BE2C (cell line): ENCODE measurements around the gene P2RX7.
A peak's percentile ranks its signal among the peaks of the same experiment; 100 is the strongest.
"Not testable (repeated sequence)": the region's sequence is repeated elsewhere in the genome, so short reads cannot be mapped to it uniquely, and the experiment has no call there.

Experiments used
- DNase-seq: peaks from one replicate; pipeline ENCODE4 v3.0.0-alpha.2; 2020
- H3K27me3 ChIP-seq: fragments of 250-450 bp; sonication (Bioruptor Pico); 2 replicates; pipeline ENCODE4 v1.5.1; 2020; ENCODE audit warnings: mild to moderate bottlenecking
- H3K36me3 ChIP-seq: fragments of 250-450 bp; sonication (Bioruptor Pico); 2 replicates; pipeline ENCODE4 v1.5.1; 2020; ENCODE audit warnings: mild to moderate bottlenecking
- H3K4me1 ChIP-seq: fragments of 250-450 bp; sonication (Bioruptor Pico); 2 replicates; pipeline ENCODE4 v1.5.1; 2020
- H3K4me3 ChIP-seq: 2 replicates; pipeline ENCODE4 v1.5.1; 2011; ENCODE audit warnings: low read depth, low read length
- H3K9me3 ChIP-seq: fragments of 250-450 bp; sonication (Bioruptor Pico); 2 replicates; pipeline ENCODE4 v1.5.1; 2020
- CTCF ChIP-seq: IDR thresholded peaks from 2 replicates; pipeline ENCODE4 v1.5.1; 2012; ENCODE audit warnings: mild to moderate bottlenecking, low read depth, low read length

Gene P2RX7

DNA sequence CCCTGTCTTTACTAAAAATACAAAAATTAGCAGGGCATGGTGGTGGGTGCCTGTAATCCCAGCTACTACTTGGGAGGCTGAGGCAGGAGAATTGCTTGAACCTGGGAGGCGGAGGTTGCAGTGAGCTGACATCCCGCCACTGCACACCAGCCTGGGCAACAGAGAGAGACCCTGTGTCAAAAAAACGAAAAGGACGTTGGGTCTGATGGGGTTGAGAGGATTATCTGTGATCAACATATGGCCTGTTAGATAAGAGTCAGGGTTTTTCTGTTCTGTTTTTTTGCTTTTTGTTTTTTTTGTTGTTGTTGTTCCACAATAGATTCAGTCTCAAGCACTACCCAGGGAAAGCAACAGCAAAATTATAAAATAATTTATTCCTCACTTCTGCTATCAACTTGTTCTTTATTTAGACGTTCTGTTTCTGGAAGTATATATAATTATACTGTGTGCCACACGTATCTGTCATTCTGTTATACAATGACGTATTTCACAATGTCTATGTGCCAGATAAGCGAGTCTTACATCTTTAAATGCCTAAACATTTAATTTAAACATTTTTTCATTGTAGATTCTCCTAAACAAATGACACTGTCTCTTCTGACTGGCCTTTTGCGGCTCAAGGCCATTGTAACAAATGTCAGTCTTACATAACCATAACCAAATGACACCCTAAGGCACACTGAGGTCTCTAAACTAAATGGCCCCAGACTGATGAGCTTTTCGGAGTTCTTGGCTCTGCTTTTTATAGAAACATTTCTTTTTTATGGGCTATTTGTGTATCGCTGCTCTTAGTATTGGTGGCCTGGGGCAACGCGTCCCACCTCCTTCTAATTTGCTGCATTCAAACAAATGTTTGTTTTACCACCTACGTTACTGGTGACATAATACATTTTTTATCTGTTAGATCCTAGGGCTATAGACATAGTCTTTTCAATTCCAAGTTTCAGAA is 70.0 kb downstream of the P2RX7 start:
- Histone ChIP-seq H3K4me1 (no peaks in the 10 kb centered on the region), H3K9me3 (no peaks in the 10 kb centered on the region), H3K27me3 (no peaks in the 10 kb centered on the region), H3K4me3 (no peak overlapping the region), H3K36me3 (no peaks in the 10 kb centered on the region)
- no peak for DNase-seq
- TF ChIP-seq CTCF = no peak

DNA sequence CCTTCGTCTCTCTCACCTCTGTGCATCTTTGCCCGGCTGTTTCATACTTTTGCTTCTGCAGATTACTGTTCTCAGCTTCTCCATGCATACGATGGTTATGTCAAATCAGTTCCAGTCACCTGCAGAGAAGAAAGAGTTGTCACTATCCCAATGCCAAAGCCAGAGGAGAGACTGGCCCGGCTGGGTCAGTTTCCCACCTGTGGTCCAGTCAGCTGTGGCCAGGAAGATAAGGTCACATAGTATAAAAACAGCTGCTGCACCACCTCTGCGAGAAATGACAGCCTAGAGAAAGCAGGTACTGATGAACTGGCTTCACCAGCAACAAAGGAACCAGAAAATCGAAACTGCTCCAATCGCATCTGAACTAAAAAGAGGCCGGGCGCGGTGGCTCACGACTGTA is 70.8 kb downstream of the P2RX7 start:
- Histone ChIP-seq H3K4me3 (no peak overlapping the region), H3K36me3 (no peaks in the 10 kb centered on the region), H3K4me1 (no peaks in the 10 kb centered on the region), H3K9me3 (no peaks in the 10 kb centered on the region), H3K27me3 (no peaks in the 10 kb centered on the region)
- no peak for DNase-seq
- no peak for TF ChIP-seq CTCF

DNA sequence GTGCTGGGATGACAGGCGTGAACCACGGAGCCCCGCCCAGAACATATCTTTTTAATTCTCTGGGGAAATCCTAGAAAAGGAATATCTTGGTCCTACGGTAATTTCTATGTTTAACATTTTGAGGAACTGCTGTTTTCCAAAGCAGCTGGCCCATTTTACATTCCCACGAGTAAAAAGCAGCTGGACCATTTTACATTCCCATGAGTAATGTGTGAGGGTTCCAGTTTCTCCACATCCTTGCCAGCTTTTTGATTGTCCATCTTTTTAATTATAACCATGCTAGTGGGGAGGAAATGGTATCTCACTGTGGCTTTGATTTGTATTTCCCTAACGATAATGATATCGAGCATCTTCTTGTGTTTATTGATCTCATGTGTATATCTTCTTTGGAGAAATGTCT is 72.8 kb downstream of the P2RX7 start:
- no peak for DNase-seq
- no peak for TF ChIP-seq CTCF
- no peaks in the 10 kb centered on the region for H3K9me3 ChIP-seq
- no peaks in the 10 kb centered on the region for H3K27me3 ChIP-seq
- no peak overlapping the region for H3K4me3 ChIP-seq
- H3K36me3 ChIP-seq = no peaks in the 10 kb centered on the region
- no peaks in the 10 kb centered on the region for H3K4me1 ChIP-seq

GRCh38 chr12:121208571-121208970 is 75.9 kb downstream of the P2RX7 start:
- not testable (repeated sequence) for H3K4me3 ChIP-seq, H3K4me1 ChIP-seq, DNase-seq, H3K36me3 ChIP-seq, H3K27me3 ChIP-seq, H3K9me3 ChIP-seq

- no peak for TF ChIP-seq CTCF
- Histone ChIP-seq H3K4me3 (no peak overlapping the region; the same call in 1 of the 2 replicates), H3K4me1 (no peaks in the 10 kb centered on the region)
Observed at GRCh38 chr12:121209221-121209620, 76.5 kb downstream of the P2RX7 start.

DNA sequence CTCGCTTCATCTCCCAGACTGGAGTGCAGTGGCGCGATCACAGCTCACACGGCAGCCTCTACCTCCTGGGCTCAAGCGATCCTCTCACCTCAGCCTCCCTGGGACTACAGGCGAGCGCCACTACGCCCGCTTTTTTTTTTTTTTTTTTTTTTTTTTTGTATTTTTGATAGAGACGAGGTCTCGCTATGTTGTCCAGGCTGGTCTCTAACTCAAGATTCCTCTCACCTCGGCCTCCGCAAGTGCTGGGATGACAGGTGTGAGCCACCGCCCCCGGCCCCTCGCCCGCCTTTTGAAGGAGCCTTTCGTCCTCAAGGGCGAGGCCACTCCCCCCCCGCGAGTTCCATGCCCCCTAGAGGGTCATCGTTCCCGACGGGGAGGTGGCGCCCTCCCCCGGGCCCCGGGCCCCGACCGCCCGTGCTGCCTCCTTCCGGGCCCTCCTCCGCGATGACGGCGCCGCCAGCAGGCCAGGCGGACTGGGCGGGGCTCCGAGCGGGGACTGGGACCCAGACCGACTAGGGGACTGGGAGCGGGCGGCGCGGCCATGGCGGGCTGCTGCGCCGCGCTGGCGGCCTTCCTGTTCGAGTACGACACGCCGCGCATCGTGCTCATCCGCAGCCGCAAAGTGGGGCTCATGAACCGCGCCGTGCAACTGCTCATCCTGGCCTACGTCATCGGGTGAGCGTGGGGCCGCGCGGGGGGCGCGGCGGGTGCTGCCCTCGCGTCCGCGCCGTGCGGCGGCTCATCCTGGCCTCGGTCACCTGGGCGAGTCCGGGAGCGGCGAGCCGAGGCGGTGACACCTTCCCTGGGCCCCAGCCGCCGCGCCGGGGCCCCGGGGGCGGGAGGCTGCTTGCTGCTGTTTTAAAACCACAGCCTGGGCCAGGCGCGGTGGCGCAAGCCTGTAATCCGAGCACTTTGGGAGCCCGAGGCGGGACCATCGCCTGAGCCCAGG is 77.2 kb downstream of the P2RX7 start, which contains the start of gene P2RX4:
TSS of gene P2RX4 (plus strand) at position 506 of the 949 bp plus-strand sequence. CDS start at position 542, 36 bp downstream.
- TF ChIP-seq CTCF = peak; percentile 19; the same call in 1 of the 2 replicates
- peak; percentile 93 for DNase-seq
- Histone ChIP-seq H3K4me1 (no peaks in the 10 kb centered on the region), H3K36me3 (no peaks in the 10 kb centered on the region), H3K27me3 (no peaks in the 10 kb centered on the region), H3K9me3 (no peaks in the 10 kb centered on the region), H3K4me3 (peak within 1 kb of the TSS; percentile 67)

More at GRCh38 chr12:121209221-121209620, 76.5 kb downstream of the P2RX7 start:
- no peaks in the 10 kb centered on the region for H3K27me3 ChIP-seq
- no peaks in the 10 kb centered on the region for H3K9me3 ChIP-seq
- DNase-seq = no peak
- H3K36me3 ChIP-seq = no peaks in the 10 kb centered on the region
